ENCODE results near the gene UMPS. TPM values are rescaled to one million over a fixed set of nuclear protein-coding genes. Genes with fewer than 3 reads are reported as not detected.

Gene UMPS
- 14.4 and 30.4 TPM in 2 replicates for total RNA-seq

DNA sequence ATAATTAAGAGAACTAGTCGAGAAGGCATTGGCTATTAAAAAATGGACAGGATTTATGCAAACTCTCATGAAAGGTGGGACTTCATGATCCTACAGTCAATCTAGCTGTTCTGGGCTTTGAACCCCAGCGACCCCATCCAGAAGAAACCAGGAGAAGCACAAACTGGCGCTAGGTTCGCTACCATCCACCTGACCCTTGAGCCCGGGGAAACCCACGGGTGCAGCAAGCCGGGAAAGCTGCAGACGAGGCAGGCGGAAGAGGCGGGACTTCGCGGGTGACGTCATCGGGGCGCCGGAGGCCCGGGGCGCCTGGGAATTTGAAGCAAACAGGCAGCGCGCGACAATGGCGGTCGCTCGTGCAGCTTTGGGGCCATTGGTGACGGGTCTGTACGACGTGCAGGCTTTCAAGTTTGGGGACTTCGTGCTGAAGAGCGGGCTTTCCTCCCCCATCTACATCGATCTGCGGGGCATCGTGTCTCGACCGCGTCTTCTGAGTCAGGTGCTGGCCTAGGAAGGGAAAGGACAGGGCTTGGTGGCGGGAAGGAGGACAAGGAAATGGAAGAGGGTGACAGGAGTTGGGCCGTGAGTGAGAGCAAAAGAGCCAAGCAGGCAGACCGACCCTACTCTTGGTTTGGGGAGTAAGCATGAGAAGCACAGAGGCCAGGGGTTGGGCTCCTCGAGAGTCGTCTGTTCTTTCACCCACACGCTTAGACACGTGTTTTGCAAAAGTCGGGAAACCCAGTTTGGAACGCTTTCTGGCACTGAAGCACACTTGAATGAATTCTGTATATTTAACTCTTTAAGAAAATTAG, at the start of gene UMPS:
Gene UMPS, plus strand, starts transcription at position 324 of the 812 bp plus-strand sequence. Its CDS starts 20 bp downstream, at position 344.

Small RNAs within 50 kb of the gene (small RNA-seq; reads per million reads assigned to genes)
- 8.5 reads per million, percentile 93 among the genes with 10 or more reads in this experiment for gene MIR544B (ENCODE audit: low replicate concordance)

Other genes with a start within 250 kb of the UMPS start
- 247 and 383 TPM in 2 replicates for gene ITGB5, start 156.9 kb downstream of the UMPS start, total RNA-seq
- gene MUC13, start 204.3 kb downstream of the UMPS start, total RNA-seq: not detected in 2 replicates